ENCODE results near the gene MCEMP1.
A peak's percentile ranks its signal among the peaks of the same experiment; 100 is the strongest.
"Not testable (repeated sequence)": the region's sequence is repeated elsewhere in the genome, so short reads cannot be mapped to it uniquely, and the experiment has no call there.

Gene MCEMP1

GRCh38 chr19:7643629-7644549 is 33.0 kb upstream of the MCEMP1 start:
- not testable (repeated sequence) for DNase-seq (ENCODE audit: low spot score)

GRCh38 chr19:7644550-7644877 is 32.4 kb upstream of the MCEMP1 start:
- no peak for DNase-seq (ENCODE audit: low spot score)

GRCh38 chr19:7645163-7645562 is 31.7 kb upstream of the MCEMP1 start:
- DNase-seq (ENCODE audit: low spot score), result no peak

GRCh38 chr19:7645656-7646425 is 31.0 kb upstream of the MCEMP1 start:
- no peak for DNase-seq (ENCODE audit: low spot score)

GRCh38 chr19:7646426-7646700 is 30.5 kb upstream of the MCEMP1 start:
- no peak for DNase-seq (ENCODE audit: low spot score)

- no peak for DNase-seq (ENCODE audit: low spot score)
These were observed 29.7 kb upstream of the MCEMP1 start for GRCh38 chr19:7647156-7647555.

- no peak for DNase-seq (ENCODE audit: low spot score)
These were observed 28.4 kb upstream of the MCEMP1 start for GRCh38 chr19:7648265-7649014.

- no peak for DNase-seq (ENCODE audit: low spot score)
These were observed 26.7 kb upstream of the MCEMP1 start for GRCh38 chr19:7650148-7650547.

- DNase-seq (ENCODE audit: low spot score), result peak; percentile 73
These were observed 24.7 kb upstream of the MCEMP1 start for GRCh38 chr19:7652061-7652641.

GRCh38 chr19:7654401-7654800 is 22.5 kb upstream of the MCEMP1 start:
- DNase-seq (ENCODE audit: low spot score), result no peak

GRCh38 chr19:7655581-7655980 is 21.3 kb upstream of the MCEMP1 start:
- DNase-seq (ENCODE audit: low spot score), result no peak

- no peak for DNase-seq (ENCODE audit: low spot score)
These were observed 19.6 kb upstream of the MCEMP1 start for GRCh38 chr19:7657131-7657751.

- no peak for DNase-seq (ENCODE audit: low spot score)
These were observed 18.6 kb upstream of the MCEMP1 start for GRCh38 chr19:7658219-7658686.

GRCh38 chr19:7661744-7662538 is 14.9 kb upstream of the MCEMP1 start:
- DNase-seq (ENCODE audit: low spot score), result no peak

- DNase-seq (ENCODE audit: low spot score), result no peak
These were observed 14.2 kb upstream of the MCEMP1 start for GRCh38 chr19:7662657-7663056.

- no peak for DNase-seq (ENCODE audit: low spot score)
These were observed 13.2 kb upstream of the MCEMP1 start for GRCh38 chr19:7663706-7664105.

- no peak for DNase-seq (ENCODE audit: low spot score)
These were observed 11.8 kb upstream of the MCEMP1 start for GRCh38 chr19:7665076-7665475.

- DNase-seq (ENCODE audit: low spot score), result no peak
These were observed 8.0 kb upstream of the MCEMP1 start, which contains the start of gene RETN for GRCh38 chr19:7668842-7669241. Gene RETN (plus strand): TSS chr19:7669049. CDS start chr19:7669327, 278 bp downstream.

GRCh38 chr19:7669641-7670040 is 7.2 kb upstream of the MCEMP1 start:
- DNase-seq (ENCODE audit: low spot score), result no peak

- DNase-seq (ENCODE audit: low spot score), result no peak
These were observed 6.6 kb upstream of the MCEMP1 start for GRCh38 chr19:7670150-7670783.
